DND-41 (cell line): ENCODE results near the gene SEC31A.
A peak's percentile ranks its signal among the peaks of the same experiment; 100 is the strongest.

Experiments used
- ATAC-seq: fragments of 200-7000 bp; cut with Tn5 transposase; 3 replicates; pipeline ENCODE4 v1.9.1; 2021; ENCODE audit warnings: low read depth; ENCODE audit not compliant: insufficient read depth
- DNase-seq: peaks from one replicate; pipeline ENCODE4 v3.0.0-alpha.2; 2020
- H2AFZ ChIP-seq: 2 replicates; pipeline ENCODE4 v1.6.0; 2012; ENCODE audit warnings: low read depth, low read length
- H3K27ac ChIP-seq: 2 replicates; pipeline ENCODE4 v1.5.1; 2012; ENCODE audit warnings: low read length, inconsistent platforms
- H3K27me3 ChIP-seq: fragments of 200-600 bp; sonication (generic); 2 replicates; pipeline ENCODE4 v1.6.0; 2012; ENCODE audit warnings: low read length, mild to moderate bottlenecking, inconsistent platforms; ENCODE audit not compliant: insufficient read depth, poor library complexity
- H3K36me3 ChIP-seq: 2 replicates; pipeline ENCODE4 v1.5.1; 2012; ENCODE audit warnings: low read length, inconsistent platforms; ENCODE audit not compliant: insufficient read depth
- H3K4me1 ChIP-seq: 2 replicates; pipeline ENCODE4 v1.5.1; 2012; ENCODE audit warnings: mild to moderate bottlenecking, low read length; ENCODE audit not compliant: insufficient read depth
- H3K4me2 ChIP-seq: 2 replicates; pipeline ENCODE4 v1.6.0; 2012; ENCODE audit warnings: mild to moderate bottlenecking, moderate library complexity, low read length, inconsistent platforms; ENCODE audit not compliant: insufficient read depth
- H3K4me3 ChIP-seq, 2 experiments: fragments of 200-600 bp in 1 of 2; shearing (Covaris generic) in 1 of 2; 2 replicates each; pipeline ENCODE4 v1.5.1; 2012 to 2016; ENCODE audit warnings: inconsistent platforms in 2 of 2, low read length in 2 of 2, mild to moderate bottlenecking in 2 of 2, low read depth in 1 of 2, moderate library complexity in 1 of 2
- H3K79me2 ChIP-seq: 2 replicates; pipeline ENCODE4 v1.6.0; 2012; ENCODE audit warnings: low read length, inconsistent platforms; ENCODE audit not compliant: insufficient read depth
- H3K9ac ChIP-seq: 2 replicates; pipeline ENCODE4 v1.6.0; 2012; ENCODE audit warnings: low read depth, mild to moderate bottlenecking, inconsistent platforms, low read length, moderate library complexity
- H3K9me3 ChIP-seq: 2 replicates; pipeline ENCODE4 v1.5.1; 2012; ENCODE audit warnings: low read length, moderate library complexity, mild to moderate bottlenecking, inconsistent platforms; ENCODE audit not compliant: insufficient read depth, severe bottlenecking
- H4K20me1 ChIP-seq: 2 replicates; pipeline ENCODE4 v1.6.0; 2012; ENCODE audit warnings: low read length; ENCODE audit not compliant: insufficient read depth
- EZH2 ChIP-seq: IDR thresholded peaks from 3 replicates; pipeline ENCODE4 v1.6.1; 2012; ENCODE audit warnings: borderline replicate concordance, low read depth, mild to moderate bottlenecking, moderate library complexity, low read length, inconsistent platforms; ENCODE audit not compliant: severe bottlenecking
- TF ChIP-seq, protein P1 (sequence below): IDR thresholded peaks from 2 replicates; pipeline ENCODE4 v1.5.1; 2012; ENCODE audit warnings: borderline replicate concordance, low read length, moderate library complexity, mild to moderate bottlenecking; ENCODE audit not compliant: poor library complexity, severe bottlenecking; ENCODE audit errors: extremely low read depth

SEC31A gene

DNA sequence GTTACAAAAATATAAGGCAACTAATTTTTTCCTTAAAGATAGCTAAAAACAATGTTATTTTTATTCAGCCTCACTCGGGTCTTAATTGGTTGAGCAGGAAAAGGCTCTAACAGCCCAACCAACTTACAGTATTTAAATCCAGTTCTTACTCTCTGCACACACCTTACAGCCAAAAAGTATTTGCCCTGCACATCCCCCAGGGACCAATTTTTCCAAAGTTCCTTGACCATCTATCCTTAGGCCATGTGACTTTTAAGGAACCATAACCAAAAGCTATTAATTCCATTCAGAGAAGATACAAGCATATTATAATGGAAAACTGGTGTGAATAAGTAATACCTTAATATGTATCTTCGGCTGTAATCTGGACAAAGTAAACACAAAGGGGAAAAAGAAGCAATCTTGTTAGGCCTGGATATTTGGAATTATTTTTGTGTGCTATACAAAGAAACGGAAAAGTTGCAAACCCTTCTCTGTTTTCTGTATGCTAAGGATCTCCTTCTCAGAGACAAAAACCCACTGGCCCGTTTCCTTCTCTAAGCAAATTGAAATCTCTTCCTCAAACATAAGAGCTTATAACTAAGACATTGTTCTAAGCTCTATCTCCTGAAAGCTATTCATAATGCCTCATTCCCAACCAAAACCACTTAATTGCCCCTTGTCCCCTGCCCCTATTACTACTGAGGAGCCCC lies 8.6 kb upstream of the SEC31A start:
- TF ChIP-seq, protein P1, sequence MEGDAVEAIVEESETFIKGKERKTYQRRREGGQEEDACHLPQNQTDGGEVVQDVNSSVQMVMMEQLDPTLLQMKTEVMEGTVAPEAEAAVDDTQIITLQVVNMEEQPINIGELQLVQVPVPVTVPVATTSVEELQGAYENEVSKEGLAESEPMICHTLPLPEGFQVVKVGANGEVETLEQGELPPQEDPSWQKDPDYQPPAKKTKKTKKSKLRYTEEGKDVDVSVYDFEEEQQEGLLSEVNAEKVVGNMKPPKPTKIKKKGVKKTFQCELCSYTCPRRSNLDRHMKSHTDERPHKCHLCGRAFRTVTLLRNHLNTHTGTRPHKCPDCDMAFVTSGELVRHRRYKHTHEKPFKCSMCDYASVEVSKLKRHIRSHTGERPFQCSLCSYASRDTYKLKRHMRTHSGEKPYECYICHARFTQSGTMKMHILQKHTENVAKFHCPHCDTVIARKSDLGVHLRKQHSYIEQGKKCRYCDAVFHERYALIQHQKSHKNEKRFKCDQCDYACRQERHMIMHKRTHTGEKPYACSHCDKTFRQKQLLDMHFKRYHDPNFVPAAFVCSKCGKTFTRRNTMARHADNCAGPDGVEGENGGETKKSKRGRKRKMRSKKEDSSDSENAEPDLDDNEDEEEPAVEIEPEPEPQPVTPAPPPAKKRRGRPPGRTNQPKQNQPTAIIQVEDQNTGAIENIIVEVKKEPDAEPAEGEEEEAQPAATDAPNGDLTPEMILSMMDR = no peak
- no peak for TF ChIP-seq EZH2
- ATAC-seq (no peak), DNase-seq (no peak)
- peak overlapping the region; percentile 62 to 87 for H3K4me3 ChIP-seq
- peaks cover 18% of the 10 kb centered on the region; the same call in 1 of the 2 replicates for H4K20me1 ChIP-seq
- H2AFZ ChIP-seq = peak overlapping the region; percentile 98
- H3K9ac ChIP-seq = peak overlapping the region; percentile 66
- H3K4me2 ChIP-seq = peak overlapping the region; percentile 82
- H3K27me3 ChIP-seq = no peaks in the 10 kb centered on the region
- H3K9me3 ChIP-seq = no peaks in the 10 kb centered on the region
- H3K36me3 ChIP-seq = peaks cover 35% of the 10 kb centered on the region
- H3K27ac ChIP-seq = peak overlapping the region; percentile 93
- H3K4me1 ChIP-seq = peaks cover 51% of the 10 kb centered on the region
- peaks cover 79% of the 10 kb centered on the region for H3K79me2 ChIP-seq

DNA sequence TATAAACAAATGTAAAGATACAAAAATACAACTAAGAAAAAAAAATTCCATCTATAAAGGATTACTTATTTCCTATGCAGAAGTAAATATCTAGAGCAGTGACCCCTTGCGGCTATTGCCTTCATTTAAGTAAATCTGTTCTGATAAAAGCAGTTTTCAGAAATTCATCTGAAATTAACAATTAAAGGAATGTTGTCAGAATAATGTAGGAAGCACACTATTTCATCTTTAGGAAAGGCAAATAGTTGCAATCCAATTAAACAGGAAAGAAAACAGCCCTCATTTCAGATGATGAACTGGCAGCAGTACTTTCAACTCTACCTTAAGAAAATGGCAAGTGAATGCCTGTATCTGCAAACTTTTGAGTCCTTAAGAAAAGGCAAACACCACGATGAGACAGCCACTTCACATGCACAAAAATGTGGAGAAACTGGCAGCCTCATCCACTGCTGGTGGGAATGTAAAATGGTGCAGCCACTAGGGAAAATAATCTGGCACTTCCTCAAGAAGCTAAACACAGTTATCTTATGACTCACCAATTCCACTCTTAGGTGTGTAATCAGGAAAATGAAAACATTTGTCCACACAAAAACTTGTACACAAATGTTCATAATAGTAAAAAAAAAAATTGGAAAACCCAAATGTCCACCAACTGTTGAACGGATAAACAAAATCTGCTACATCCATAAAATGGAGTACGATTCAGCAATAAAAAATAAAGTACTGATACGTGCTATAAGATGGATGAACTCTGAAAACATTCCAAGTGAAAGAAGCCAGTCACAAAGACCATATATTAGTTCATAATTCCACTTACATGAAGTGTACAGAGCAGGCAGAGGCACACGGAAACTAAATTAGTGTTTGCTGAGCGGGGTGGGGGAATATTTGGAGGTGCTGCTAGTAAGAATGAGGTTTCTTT lies 7.6 kb upstream of the SEC31A start:
- TF ChIP-seq, protein P1 = peak; percentile 60
- no peak for TF ChIP-seq EZH2
- H4K20me1 ChIP-seq = peaks cover 18% of the 10 kb centered on the region; the same call in 1 of the 2 replicates
- peaks cover 86% of the 10 kb centered on the region for H3K79me2 ChIP-seq
- no peaks in the 10 kb centered on the region for H3K27me3 ChIP-seq
- DNase-seq (no peak), ATAC-seq (no peak)
- peak overlapping the region; percentile 66 for H3K9ac ChIP-seq
- H3K36me3 ChIP-seq = peaks cover 45% of the 10 kb centered on the region
- no peak overlapping the region for H2AFZ ChIP-seq
- peaks cover 56% of the 10 kb centered on the region for H3K4me1 ChIP-seq
- no peaks in the 10 kb centered on the region for H3K9me3 ChIP-seq
- peak overlapping the region; percentile 93 for H3K27ac ChIP-seq
- H3K4me2 ChIP-seq = peak overlapping the region; percentile 82
- H3K4me3 ChIP-seq = peak overlapping the region; percentile 62 to 87

DNA sequence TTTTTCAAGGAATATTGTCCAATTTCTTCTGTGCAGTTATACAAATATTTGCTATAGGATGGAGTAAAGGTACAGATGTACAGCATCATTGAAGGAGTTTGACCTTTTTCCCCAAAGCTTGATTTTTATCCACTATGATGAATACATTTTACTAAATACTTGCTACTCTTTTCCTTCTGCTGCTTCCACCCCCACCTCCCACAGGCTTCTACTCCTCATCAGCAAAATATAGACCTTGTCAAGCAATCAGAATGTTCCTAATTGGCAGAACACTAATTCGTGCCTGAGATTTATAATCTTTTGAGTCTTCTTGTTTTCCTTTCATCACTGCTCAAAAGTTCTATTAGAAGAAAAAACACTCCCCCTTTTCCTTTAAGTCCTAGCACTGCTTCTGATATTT lies 5.8 kb upstream of the SEC31A start:
- H3K79me2 ChIP-seq = peaks cover 77% of the 10 kb centered on the region
- H3K4me3 ChIP-seq = peak overlapping the region in 1 of 2 experiments; percentile 4; a peak in 1 of 4 replicates
- no peak for TF ChIP-seq EZH2
- ATAC-seq (no peak), DNase-seq (no peak)
- H3K27ac ChIP-seq = no peak overlapping the region
- no peaks in the 10 kb centered on the region for H3K9me3 ChIP-seq
- peak overlapping the region; percentile 82; the same call in 1 of the 2 replicates for H3K4me2 ChIP-seq
- H3K36me3 ChIP-seq = peaks cover 50% of the 10 kb centered on the region
- no peaks in the 10 kb centered on the region for H3K27me3 ChIP-seq
- H3K4me1 ChIP-seq = peaks cover 64% of the 10 kb centered on the region
- H3K9ac ChIP-seq = no peak overlapping the region
- H4K20me1 ChIP-seq = peaks cover 18% of the 10 kb centered on the region; the same call in 1 of the 2 replicates
- no peak overlapping the region for H2AFZ ChIP-seq
